Measurements from ENCODE around the gene ADIPOR2.

Gene ADIPOR2

GRCh38 chr12:1737652-1738286 is 46.9 kb downstream of the ADIPOR2 start:
- no peak for DNase-seq (ENCODE audit: low read depth)

- DNase-seq (ENCODE audit: low read depth): no peak
These were observed 47.6 kb downstream of the ADIPOR2 start for GRCh38 chr12:1738446-1738845.

- no peak for DNase-seq (ENCODE audit: low read depth)
These were observed 48.5 kb downstream of the ADIPOR2 start for GRCh38 chr12:1739368-1739767.

GRCh38 chr12:1740161-1740948 is 49.5 kb downstream of the ADIPOR2 start:
- no peak for DNase-seq (ENCODE audit: low read depth)

GRCh38 chr12:1741154-1741949 is 50.5 kb downstream of the ADIPOR2 start:
- DNase-seq (ENCODE audit: low read depth): no peak

- DNase-seq (ENCODE audit: low read depth): no peak
These were observed 54.1 kb downstream of the ADIPOR2 start for GRCh38 chr12:1744932-1745331.

GRCh38 chr12:1747609-1748008 is 56.7 kb downstream of the ADIPOR2 start:
- no peak for DNase-seq (ENCODE audit: low read depth)

- DNase-seq (ENCODE audit: low read depth): no peak
These were observed 58.1 kb downstream of the ADIPOR2 start for GRCh38 chr12:1749019-1749418.

GRCh38 chr12:1750300-1750699 is 59.4 kb downstream of the ADIPOR2 start:
- no peak for DNase-seq (ENCODE audit: low read depth)

- no peak for DNase-seq (ENCODE audit: low read depth)
These were observed 67.5 kb downstream of the ADIPOR2 start for GRCh38 chr12:1758376-1758775.

GRCh38 chr12:1758887-1759286 is 68.0 kb downstream of the ADIPOR2 start:
- no peak for DNase-seq (ENCODE audit: low read depth)

GRCh38 chr12:1760566-1761382 is 69.9 kb downstream of the ADIPOR2 start:
- DNase-seq (ENCODE audit: low read depth): no peak

- no peak for DNase-seq (ENCODE audit: low read depth)
These were observed 71.0 kb downstream of the ADIPOR2 start for GRCh38 chr12:1761857-1762256.

- no peak for DNase-seq (ENCODE audit: low read depth)
These were observed 72.3 kb downstream of the ADIPOR2 start for GRCh38 chr12:1763153-1763552.

- no peak for DNase-seq (ENCODE audit: low read depth)
These were observed 75.2 kb downstream of the ADIPOR2 start for GRCh38 chr12:1766110-1766509.

GRCh38 chr12:1767407-1768090 is 76.7 kb downstream of the ADIPOR2 start:
- DNase-seq (ENCODE audit: low read depth): no peak

GRCh38 chr12:1768615-1769014 is 77.7 kb downstream of the ADIPOR2 start:
- DNase-seq (ENCODE audit: low read depth): no peak

- DNase-seq (ENCODE audit: low read depth): no peak
These were observed 79.1 kb downstream of the ADIPOR2 start for GRCh38 chr12:1769809-1770494.

- DNase-seq (ENCODE audit: low read depth): no peak
These were observed 83.2 kb downstream of the ADIPOR2 start for GRCh38 chr12:1773937-1774655.

Measured in T follicular helper cell (primary cell).